GM12872 (cell line): Measurements from ENCODE around the gene USP47.

ENCODE experiments used
- TF ChIP-seq, protein P1 (sequence below): IDR thresholded peaks from 3 replicates; pipeline ENCODE4 v1.5.1; 2011; ENCODE audit warnings: low read depth, mild to moderate bottlenecking, low read length, moderate library complexity; ENCODE audit not compliant: insufficient read depth

Gene USP47

GRCh38 chr11:11807811-11808782, 33.7 kb upstream of the USP47 start:
- TF ChIP-seq, protein P1, sequence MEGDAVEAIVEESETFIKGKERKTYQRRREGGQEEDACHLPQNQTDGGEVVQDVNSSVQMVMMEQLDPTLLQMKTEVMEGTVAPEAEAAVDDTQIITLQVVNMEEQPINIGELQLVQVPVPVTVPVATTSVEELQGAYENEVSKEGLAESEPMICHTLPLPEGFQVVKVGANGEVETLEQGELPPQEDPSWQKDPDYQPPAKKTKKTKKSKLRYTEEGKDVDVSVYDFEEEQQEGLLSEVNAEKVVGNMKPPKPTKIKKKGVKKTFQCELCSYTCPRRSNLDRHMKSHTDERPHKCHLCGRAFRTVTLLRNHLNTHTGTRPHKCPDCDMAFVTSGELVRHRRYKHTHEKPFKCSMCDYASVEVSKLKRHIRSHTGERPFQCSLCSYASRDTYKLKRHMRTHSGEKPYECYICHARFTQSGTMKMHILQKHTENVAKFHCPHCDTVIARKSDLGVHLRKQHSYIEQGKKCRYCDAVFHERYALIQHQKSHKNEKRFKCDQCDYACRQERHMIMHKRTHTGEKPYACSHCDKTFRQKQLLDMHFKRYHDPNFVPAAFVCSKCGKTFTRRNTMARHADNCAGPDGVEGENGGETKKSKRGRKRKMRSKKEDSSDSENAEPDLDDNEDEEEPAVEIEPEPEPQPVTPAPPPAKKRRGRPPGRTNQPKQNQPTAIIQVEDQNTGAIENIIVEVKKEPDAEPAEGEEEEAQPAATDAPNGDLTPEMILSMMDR, result no peak

DNA sequence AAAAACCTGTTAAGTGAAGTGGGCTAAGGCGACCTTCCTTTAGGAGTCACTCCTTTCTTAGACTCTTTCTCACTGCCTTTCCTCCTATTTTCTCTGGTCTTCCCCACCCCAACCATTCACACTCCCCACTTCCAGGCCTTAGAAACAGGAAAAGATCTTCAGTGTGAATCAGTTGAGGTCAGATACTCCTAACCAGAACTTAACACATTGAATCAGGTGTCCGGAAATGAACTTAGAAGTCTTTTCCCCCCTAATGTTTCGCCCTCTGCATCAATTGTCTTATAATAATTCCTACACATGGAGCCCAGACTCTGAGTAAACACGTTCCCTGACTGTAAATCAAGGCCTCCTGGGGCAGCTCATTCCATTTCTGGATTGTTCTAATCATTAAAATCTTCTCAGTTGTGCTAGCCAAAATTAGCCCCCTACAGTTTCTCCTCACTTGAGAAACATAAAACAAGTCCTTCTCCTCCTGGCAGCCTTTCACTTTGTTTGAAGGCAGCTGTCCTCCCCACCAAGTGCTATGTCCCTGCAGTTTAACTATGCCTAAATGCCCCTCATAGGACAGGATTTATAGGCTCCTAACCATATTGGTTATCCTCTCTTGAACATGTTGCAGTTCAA, 32.7 kb upstream of the USP47 start:
- TF ChIP-seq, protein P1, result no peak

- TF ChIP-seq, protein P1, result no peak
These were observed 30.7 kb upstream of the USP47 start for GRCh38 chr11:11810764-11811726.

DNA sequence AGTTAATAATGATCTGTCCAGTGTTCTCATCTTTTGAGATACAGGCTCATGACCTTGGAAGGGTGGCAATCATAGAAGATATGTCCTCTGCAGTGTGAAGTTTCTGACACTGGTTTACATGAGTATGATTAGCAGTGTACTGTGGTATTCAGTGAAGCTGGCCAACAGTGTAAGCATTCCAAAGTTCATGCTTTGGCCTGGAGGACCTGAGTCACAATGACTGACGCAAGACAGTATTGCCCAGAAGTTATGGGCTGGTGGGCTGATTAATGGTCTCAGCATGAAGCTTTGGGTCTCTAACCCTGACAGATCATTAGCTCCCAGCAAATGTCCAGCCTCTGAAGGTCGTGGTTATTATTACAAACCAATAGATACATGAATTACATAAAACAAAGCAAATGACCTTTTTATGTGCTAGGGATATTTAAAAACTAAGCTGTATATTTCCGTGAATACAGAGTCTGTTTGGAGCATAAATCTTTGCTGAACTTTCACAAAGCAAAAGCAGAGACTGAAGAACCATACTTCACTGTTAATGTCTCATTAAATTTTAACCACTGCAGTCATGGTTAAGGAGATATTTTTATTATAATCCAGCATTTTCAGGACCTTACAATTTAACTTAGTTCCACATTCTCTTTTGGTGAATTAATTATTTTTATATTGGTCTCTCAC, 28.3 kb upstream of the USP47 start:
- TF ChIP-seq, protein P1, result no peak

DNA sequence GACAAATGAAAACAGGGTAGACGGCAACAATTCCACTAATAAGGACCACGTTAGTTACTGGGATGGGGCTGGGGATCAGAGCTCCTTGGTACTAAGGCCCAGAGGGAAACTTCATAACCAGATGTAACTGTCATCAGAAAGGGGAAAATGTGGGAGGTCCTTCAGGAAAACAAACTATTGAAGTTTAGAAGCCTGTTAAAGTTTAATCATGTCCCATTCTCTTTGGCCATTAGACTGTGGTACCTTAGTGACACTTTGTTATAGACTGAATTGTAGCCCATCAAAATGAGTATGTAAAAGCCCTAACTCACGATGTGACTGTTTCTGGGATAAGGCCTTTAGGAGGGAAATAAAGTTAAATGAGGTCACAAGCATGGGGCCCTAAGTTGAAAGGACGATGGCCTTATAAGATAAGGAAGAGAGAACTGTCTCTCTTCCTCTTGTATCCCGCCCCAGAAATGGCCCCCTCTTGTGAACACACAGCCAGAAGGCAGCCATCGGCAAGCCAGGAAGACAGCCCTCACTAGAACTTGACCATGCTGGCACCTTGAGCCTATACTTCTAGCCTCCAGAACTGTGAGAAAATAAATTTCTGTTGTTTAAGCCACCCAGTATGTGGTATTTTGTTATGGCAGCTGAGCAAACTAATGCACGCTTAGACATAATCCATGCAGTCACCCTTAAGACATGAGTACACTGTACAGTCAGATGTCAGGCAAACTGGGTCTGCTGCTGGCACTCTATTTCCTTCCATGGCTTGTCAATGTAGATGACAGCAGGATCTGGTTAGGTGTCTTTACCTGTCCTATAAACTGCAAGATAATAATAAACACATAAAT, 26.9 kb upstream of the USP47 start:
- TF ChIP-seq, protein P1, result no peak

GRCh38 chr11:11816511-11817314, 25.1 kb upstream of the USP47 start:
- TF ChIP-seq, protein P1, result no peak
